ENCODE measurements around the gene CAVIN2. TPM values are rescaled to one million over a fixed set of nuclear protein-coding genes. Genes with fewer than 3 reads are reported as not detected.
A peak's percentile ranks its signal among the peaks of the same experiment; 100 is the strongest.

Gene CAVIN2, protein sequence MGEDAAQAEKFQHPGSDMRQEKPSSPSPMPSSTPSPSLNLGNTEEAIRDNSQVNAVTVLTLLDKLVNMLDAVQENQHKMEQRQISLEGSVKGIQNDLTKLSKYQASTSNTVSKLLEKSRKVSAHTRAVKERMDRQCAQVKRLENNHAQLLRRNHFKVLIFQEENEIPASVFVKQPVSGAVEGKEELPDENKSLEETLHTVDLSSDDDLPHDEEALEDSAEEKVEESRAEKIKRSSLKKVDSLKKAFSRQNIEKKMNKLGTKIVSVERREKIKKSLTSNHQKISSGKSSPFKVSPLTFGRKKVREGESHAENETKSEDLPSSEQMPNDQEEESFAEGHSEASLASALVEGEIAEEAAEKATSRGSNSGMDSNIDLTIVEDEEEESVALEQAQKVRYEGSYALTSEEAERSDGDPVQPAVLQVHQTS
- total RNA-seq, result 100 to 1,000 TPM in 1 of 2 donors, 1 to 10 TPM in 1; 6.1 to 204 TPM
- 0 reads per million in 2 donors for total RNA-seq

DNA sequence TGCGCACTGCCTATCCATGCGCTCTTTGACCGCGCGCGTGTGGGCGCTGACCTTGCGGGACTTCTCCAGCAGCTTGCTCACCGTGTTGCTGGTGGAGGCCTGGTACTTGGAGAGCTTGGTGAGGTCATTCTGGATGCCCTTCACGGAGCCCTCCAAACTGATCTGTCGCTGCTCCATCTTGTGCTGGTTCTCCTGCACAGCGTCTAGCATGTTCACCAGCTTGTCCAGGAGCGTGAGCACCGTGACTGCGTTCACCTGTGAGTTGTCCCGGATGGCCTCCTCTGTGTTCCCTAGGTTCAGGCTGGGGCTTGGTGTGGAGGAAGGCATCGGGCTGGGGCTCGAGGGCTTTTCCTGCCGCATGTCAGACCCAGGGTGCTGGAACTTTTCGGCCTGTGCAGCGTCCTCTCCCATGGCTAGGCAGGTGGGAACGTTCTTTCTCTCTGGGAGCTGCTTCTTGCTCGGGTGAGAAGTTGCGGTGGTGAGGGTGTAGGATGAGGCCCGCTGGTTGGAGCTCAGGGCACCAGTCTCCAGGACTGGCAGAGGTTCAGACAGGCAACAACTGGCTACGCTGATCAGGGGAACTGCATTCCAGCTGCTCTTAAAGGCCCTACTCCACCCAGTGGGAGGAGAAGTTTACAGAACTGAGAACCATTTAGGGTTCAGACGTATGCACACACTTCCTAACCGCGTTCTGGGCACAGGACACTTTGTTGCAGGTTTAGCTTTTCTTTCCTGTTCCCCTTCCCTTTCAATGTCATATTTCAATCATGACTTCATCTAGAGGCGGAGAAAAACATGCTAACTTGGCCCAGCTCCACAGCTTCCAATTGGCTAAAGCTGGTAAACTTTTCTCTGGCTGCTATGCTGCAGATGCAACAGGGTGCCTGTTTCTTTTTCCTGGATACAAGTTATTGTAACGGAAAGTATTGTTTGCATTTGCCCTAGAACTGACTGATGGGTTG, at the start of gene CAVIN2:
Gene CAVIN2 (minus strand): TSS at position 574 of the 962 bp plus-strand sequence. CDS start 163 bp downstream, at position 411.
- no peak for ATAC-seq
- no peak for DNase-seq
- peaks cover 7% of the 10 kb centered on the region for H3K4me1 Mint-ChIP-seq
- peak within 1 kb of the TSS; percentile 69 for H3K4me3 Mint-ChIP-seq
- no peak within 1 kb of the TSS for H3K27ac Mint-ChIP-seq
- H3K27me3 Mint-ChIP-seq, result peaks cover 86% of the 10 kb centered on the region
- H3K36me3 Mint-ChIP-seq (ENCODE audit: low read depth), result peaks cover 2% of the 10 kb centered on the region
- no peaks in the 10 kb centered on the region for H3K9me3 ChIP-seq (ENCODE audit: control insufficient read depth, low read length, poor library complexity, severe bottlenecking)

DNA sequence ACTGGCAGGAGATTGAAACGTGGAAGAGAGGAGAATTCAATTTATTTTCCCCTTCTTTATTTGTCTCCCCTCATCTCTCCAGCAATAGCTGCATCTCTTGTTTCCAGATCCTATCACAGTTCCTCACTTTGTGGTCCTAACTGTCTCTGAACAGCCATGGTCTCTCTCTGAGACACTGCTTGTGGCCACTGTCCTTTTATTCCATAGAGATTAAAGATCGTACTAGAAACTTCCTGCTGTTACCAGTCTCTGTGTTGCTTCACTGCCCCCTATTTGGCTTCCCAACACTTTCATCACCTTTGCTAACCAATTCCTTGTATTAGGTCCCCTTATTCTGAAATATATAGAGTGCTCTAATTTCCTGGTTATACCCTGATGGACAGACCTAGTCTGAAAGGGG, 48.9 kb upstream of the CAVIN2 start:
- Mint-ChIP-seq H3K36me3 (ENCODE audit: low read depth) (peaks cover 2% of the 10 kb centered on the region), H3K4me3 (no peak overlapping the region)
- DNase-seq, result no peak

DNA sequence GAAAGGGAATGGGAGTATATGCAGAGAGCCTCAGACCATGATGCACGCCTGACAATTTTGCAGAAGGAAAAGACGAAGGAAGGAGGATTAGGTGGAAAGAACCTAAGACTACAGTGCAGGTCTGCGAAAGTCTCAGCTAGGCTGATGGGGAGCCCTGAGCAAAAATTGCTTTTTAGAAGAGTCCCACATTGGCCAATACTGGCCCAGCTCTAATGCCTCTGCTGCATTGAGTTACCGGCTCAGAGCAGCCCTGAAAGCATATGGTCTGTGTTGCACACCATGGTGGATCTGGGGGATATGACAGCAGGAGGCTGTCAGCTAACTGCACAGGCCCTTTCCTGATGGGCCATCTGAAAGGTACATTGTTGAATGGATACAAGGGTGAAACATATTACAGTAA, 48.3 kb upstream of the CAVIN2 start:
- Mint-ChIP-seq H3K36me3 (ENCODE audit: low read depth) (peaks cover 2% of the 10 kb centered on the region), H3K27me3 (peaks cover 36% of the 10 kb centered on the region), H3K27ac (no peak overlapping the region), H3K4me1 (no peaks in the 10 kb centered on the region), H3K4me3 (no peak overlapping the region)
- no peaks in the 10 kb centered on the region for H3K9me3 ChIP-seq (ENCODE audit: control insufficient read depth, low read length, poor library complexity, severe bottlenecking)
- DNase-seq (no peak), ATAC-seq (no peak)

More for the DNA sequence above, 48.9 kb upstream of the CAVIN2 start:
- Mint-ChIP-seq H3K4me1 (no peaks in the 10 kb centered on the region), H3K27me3 (peaks cover 36% of the 10 kb centered on the region), H3K27ac (no peak overlapping the region)
- no peaks in the 10 kb centered on the region for H3K9me3 ChIP-seq (ENCODE audit: control insufficient read depth, low read length, poor library complexity, severe bottlenecking)
- no peak for ATAC-seq

DNA sequence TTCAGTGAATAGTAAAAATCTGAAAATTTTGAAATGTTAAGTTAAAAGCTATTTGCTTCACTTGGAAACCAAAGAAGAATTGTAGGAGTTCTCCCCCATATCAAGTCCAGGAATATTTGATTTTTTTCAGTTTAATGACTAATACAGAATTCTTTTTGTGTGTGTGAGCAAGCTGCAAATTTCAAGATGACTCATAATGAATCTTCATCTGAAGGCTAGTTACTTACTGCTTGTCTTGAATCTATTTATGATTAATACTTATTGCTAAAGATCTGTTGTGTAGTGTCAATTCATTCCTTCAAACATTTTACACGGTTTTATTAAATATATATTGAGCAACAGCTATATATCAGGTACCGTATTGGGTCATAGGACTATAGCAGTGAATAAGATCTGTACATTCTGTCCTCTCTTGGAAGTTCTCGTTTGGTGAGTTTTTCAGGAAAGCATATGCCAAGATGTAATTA, 47.8 kb upstream of the CAVIN2 start:
- no peak overlapping the region for H3K4me3 Mint-ChIP-seq
- H3K4me1 Mint-ChIP-seq, result no peaks in the 10 kb centered on the region
- H3K9me3 ChIP-seq (ENCODE audit: control insufficient read depth, low read length, poor library complexity, severe bottlenecking), result no peaks in the 10 kb centered on the region
- peaks cover 36% of the 10 kb centered on the region for H3K27me3 Mint-ChIP-seq
- H3K36me3 Mint-ChIP-seq (ENCODE audit: low read depth), result peaks cover 2% of the 10 kb centered on the region
- DNase-seq (no peak), ATAC-seq (no peak)
- no peak overlapping the region for H3K27ac Mint-ChIP-seq

DNA sequence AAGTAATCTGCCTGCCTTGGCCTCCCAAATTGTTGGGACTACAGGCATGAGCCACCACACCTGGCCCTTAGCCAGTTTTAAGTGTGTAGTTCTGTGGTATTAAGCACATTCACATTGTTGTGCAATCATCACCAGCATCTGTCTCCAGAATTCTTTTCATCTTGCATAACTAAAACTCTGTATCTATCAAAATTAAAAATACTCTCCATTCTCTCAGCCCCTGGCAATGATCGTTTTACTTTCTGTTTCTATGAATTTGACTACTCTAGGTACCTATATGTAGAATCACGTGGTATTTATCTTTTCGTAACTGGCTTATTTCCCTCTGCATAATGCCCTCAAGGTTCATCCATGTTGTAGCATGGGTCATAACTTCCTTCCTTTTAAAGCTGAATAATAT, 45.5 kb upstream of the CAVIN2 start:
- DNase-seq (no peak), ATAC-seq (no peak)
- Mint-ChIP-seq H3K36me3 (ENCODE audit: low read depth) (peaks cover 2% of the 10 kb centered on the region), H3K27ac (no peak overlapping the region), H3K27me3 (peaks cover 42% of the 10 kb centered on the region), H3K4me1 (no peaks in the 10 kb centered on the region), H3K4me3 (no peak overlapping the region)
- H3K9me3 ChIP-seq (ENCODE audit: control insufficient read depth, low read length, poor library complexity, severe bottlenecking), result no peaks in the 10 kb centered on the region

DNA sequence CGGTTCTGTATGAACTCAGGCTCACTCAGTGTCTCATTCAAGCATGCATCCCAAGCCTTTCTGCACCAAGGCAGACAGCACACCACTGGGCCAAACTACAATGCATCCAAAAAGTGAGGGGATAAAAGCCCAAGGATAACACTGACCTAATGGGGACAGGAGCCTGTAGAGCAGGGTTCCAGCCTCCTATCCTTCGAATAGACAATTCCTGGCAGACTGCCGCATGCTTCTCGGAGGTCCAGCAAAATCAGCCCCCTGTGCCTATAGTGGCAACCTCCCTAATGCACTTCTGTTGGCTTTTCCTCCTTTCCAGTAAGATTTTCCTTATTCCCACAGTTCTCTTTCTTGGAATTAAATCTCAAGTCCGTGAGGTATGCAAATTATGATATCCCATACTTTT, 44.8 kb upstream of the CAVIN2 start:
- DNase-seq (no peak), ATAC-seq (no peak)
- peaks cover 2% of the 10 kb centered on the region for H3K36me3 Mint-ChIP-seq (ENCODE audit: low read depth)
- H3K27me3 Mint-ChIP-seq, result peaks cover 44% of the 10 kb centered on the region
- no peaks in the 10 kb centered on the region for H3K4me1 Mint-ChIP-seq
- no peak overlapping the region for H3K4me3 Mint-ChIP-seq
- no peaks in the 10 kb centered on the region for H3K9me3 ChIP-seq (ENCODE audit: control insufficient read depth, low read length, poor library complexity, severe bottlenecking)
- no peak overlapping the region for H3K27ac Mint-ChIP-seq

DNA sequence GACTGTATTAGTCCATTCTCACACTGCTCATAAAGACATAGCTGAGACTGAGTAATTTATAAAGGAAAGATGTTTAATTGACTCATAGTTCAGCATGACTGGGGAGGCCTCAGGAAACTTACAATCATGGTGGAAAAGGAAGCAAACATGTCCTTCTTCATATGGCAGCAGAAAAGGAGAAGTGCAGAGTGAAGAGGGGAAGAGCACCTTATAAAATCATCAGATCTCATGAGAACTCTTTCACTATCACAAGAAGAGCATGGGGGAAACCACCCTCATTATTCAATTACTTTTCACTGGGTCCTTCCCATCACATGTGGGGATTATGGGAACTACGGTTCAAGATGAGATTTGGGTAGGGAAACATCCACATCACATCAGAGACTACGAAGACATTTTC, 43.0 kb upstream of the CAVIN2 start:
- ATAC-seq (no peak), DNase-seq (no peak)
- Mint-ChIP-seq H3K4me3 (no peak overlapping the region), H3K36me3 (ENCODE audit: low read depth) (no peaks in the 10 kb centered on the region), H3K27me3 (peaks cover 36% of the 10 kb centered on the region), H3K27ac (no peak overlapping the region), H3K4me1 (no peaks in the 10 kb centered on the region)
- no peaks in the 10 kb centered on the region for H3K9me3 ChIP-seq (ENCODE audit: control insufficient read depth, low read length, poor library complexity, severe bottlenecking)

DNA sequence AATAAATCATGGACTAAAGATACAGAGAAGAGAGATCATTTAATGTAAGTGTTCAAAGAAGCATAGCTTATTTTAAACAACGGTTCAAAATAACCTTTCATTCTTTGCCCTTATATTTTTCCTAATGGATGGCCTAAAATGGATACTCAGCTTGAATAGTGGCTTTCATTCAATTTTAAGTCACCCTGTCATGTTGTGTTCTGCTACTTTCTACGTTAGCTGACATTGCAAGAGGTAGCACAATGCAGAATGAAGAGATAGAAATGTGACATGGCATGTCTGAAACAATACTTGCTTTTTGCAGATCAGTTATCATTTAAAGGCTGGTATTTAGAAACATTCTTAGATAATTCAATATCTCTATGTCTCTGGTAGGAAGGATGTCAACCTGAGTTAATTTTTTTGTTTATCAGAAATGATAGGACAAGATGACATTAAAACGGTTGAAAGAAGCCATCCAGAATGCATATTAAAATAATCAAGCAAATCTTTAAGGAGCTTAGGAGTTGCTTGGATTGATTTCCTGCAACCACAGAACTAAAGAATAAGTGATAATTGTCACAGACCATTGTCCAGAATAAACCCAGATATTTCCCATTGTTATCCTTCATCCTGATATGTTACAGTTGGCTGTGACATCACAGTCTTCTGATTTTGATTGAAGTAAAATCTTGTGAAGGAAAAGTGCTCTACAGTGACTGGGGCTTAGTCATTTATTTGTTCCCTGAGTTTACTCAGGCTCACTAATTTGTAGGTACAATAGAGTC, 41.7 kb upstream of the CAVIN2 start:
- H3K27ac Mint-ChIP-seq, result no peak overlapping the region
- peaks cover 41% of the 10 kb centered on the region for H3K27me3 Mint-ChIP-seq
- H3K9me3 ChIP-seq (ENCODE audit: control insufficient read depth, low read length, poor library complexity, severe bottlenecking), result no peaks in the 10 kb centered on the region
- ATAC-seq (no peak), DNase-seq (no peak)
- H3K4me1 Mint-ChIP-seq, result no peaks in the 10 kb centered on the region
- H3K36me3 Mint-ChIP-seq (ENCODE audit: low read depth), result no peaks in the 10 kb centered on the region
- no peak overlapping the region for H3K4me3 Mint-ChIP-seq

DNA sequence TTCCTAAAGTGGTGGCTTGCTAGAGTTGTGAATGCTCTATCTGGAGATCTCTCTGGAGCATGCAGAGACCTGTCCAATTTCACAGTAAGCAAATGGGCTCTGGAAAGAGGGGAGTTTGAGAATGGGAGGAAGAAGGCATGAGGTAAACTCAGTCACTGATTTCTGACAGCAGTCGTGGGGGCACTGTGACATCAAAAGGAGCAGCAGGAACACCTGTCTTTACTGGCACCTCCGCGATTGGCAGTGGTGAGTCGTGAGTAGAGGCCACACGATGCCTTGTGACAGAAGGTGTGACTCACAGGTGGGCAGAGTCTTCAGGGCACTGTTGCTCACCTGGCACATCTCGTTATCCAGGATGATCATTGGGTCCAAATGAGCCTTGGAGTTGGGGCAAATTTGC, 38.8 kb upstream of the CAVIN2 start:
- no peak overlapping the region for H3K27ac Mint-ChIP-seq
- H3K27me3 Mint-ChIP-seq, result peaks cover 26% of the 10 kb centered on the region
- no peaks in the 10 kb centered on the region for H3K9me3 ChIP-seq (ENCODE audit: control insufficient read depth, low read length, poor library complexity, severe bottlenecking)
- no peak for ATAC-seq
- no peaks in the 10 kb centered on the region for H3K4me1 Mint-ChIP-seq
- no peak overlapping the region for H3K4me3 Mint-ChIP-seq
- no peaks in the 10 kb centered on the region for H3K36me3 Mint-ChIP-seq (ENCODE audit: low read depth)
- no peak for DNase-seq

DNA sequence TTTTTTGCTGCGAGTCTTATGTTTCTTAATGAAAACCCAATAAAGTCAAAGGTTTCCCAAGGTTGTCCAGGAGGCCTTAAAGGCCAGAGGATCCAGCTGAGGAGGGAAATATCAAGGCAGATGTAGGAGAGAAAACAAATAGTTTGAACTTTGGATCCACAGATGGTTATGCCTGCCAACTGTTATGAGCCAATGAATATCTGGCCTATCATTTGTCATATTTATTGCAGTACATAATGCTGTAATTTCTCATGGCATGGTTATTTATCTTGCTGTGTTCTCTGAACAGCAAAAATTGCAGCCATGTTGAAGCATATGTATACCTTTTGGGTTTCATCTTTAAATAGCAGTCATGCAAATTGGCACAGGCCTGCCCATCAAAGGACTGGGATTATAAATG, 38.2 kb upstream of the CAVIN2 start:
- ATAC-seq (no peak), DNase-seq (no peak)
- Mint-ChIP-seq H3K27ac (no peak overlapping the region), H3K4me1 (no peaks in the 10 kb centered on the region), H3K27me3 (peaks cover 32% of the 10 kb centered on the region), H3K4me3 (no peak overlapping the region), H3K36me3 (ENCODE audit: low read depth) (no peaks in the 10 kb centered on the region)
- no peaks in the 10 kb centered on the region for H3K9me3 ChIP-seq (ENCODE audit: control insufficient read depth, low read length, poor library complexity, severe bottlenecking)

DNA sequence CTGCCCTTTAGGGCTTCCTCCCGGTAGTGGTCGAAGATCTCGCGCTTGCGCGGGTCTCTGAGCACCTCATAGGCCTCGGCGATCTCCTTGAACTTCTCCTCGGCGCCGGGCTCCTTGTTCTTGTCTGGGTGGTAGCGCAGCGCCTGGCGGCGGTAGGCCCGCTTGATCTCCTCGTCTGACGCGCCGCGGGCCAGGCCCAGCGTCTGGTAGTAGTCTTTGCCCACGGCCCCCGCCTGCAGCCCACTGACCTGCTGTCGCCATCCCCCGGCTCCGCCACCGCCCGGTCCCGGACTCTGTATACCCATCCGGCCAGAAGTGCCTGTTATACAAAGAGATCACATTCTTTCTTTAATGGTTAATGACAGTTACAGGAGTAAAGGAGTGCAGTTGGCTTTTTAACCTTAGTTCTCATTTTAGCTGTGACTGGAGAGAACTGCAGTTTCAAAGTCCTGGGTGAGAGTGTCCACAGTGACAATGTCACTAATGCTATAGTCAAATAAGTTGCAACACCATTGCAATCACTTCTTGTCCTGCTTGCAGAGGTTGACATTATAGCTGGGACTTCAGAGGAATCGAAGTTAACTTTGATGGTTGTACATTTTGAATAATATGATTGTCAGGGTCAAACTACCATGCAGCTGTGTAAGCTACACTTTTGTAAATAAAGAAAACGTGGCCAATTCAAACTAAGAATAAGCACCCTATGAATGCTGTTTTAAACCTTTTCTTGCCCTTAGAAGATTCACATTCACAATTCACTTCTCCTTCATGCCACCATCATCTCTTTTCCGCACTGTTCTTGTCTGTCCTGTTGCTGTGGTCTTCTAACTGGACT, 35.3 kb upstream of the CAVIN2 start:
- Mint-ChIP-seq H3K36me3 (ENCODE audit: low read depth) (no peaks in the 10 kb centered on the region), H3K4me3 (no peak overlapping the region), H3K27ac (no peak overlapping the region), H3K27me3 (peaks cover 34% of the 10 kb centered on the region), H3K4me1 (no peaks in the 10 kb centered on the region)
- DNase-seq (no peak), ATAC-seq (no peak)
- H3K9me3 ChIP-seq (ENCODE audit: control insufficient read depth, low read length, poor library complexity, severe bottlenecking), result no peaks in the 10 kb centered on the region
